Putamen (tissue), 1 donor: ENCODE measurements around the gene VASP.
A peak's percentile ranks its signal among the peaks of the same experiment; 100 is the strongest.

Experiments used
- DNase-seq: peaks from one replicate; pipeline ENCODE4 v3.0.0-alpha.2; 2016; ENCODE audit warnings: low spot score

The VASP gene

DNA sequence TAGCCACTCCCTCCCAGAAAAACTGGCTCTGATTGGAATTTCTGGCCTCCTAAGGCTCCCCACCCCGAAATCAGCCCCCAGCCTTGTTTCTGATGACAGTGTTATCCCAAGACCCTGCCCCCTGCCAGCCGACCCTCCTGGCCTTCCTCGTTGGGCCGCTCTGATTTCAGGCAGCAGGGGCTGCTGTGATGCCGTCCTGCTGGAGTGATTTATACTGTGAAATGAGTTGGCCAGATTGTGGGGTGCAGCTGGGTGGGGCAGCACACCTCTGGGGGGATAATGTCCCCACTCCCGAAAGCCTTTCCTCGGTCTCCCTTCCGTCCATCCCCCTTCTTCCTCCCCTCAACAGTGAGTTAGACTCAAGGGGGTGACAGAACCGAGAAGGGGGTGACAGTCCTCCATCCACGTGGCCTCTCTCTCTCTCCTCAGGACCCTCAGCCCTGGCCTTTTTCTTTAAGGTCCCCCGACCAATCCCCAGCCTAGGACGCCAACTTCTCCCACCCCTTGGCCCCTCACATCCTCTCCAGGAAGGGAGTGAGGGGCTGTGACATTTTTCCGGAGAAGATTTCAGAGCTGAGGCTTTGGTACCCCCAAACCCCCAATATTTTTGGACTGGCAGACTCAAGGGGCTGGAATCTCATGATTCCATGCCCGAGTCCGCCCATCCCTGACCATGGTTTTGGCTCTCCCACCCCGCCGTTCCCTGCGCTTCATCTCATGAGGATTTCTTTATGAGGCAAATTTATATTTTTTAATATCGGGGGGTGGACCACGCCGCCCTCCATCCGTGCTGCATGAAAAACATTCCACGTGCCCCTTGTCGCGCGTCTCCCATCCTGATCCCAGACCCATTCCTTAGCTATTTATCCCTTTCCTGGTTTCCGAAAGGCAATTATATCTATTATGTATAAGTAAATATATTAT lies 33.3 kb upstream of the VASP start:
- DNase-seq = no peak

DNA sequence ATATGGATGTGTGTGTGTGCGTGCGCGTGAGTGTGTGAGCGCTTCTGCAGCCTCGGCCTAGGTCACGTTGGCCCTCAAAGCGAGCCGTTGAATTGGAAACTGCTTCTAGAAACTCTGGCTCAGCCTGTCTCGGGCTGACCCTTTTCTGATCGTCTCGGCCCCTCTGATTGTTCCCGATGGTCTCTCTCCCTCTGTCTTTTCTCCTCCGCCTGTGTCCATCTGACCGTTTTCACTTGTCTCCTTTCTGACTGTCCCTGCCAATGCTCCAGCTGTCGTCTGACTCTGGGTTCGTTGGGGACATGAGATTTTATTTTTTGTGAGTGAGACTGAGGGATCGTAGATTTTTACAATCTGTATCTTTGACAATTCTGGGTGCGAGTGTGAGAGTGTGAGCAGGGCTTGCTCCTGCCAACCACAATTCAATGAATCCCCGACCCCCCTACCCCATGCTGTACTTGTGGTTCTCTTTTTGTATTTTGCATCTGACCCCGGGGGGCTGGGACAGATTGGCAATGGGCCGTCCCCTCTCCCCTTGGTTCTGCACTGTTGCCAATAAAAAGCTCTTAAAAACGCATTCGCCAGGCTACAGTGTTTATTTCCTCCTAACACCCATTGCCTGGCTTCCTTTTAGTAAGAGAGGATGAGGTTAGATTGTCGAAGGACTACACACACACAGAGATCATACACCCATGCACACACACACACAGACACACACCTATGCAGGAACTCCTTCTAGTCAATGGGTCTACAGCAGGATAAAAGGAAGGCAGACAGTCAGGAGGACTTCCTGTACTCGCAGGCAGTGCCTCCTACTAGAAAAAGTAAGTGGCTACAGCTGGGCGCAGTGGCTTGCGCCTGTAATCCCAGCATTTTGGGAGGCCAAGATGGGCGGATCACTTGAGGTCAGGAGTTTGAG lies 32.4 kb upstream of the VASP start:
- no peak for DNase-seq

DNA sequence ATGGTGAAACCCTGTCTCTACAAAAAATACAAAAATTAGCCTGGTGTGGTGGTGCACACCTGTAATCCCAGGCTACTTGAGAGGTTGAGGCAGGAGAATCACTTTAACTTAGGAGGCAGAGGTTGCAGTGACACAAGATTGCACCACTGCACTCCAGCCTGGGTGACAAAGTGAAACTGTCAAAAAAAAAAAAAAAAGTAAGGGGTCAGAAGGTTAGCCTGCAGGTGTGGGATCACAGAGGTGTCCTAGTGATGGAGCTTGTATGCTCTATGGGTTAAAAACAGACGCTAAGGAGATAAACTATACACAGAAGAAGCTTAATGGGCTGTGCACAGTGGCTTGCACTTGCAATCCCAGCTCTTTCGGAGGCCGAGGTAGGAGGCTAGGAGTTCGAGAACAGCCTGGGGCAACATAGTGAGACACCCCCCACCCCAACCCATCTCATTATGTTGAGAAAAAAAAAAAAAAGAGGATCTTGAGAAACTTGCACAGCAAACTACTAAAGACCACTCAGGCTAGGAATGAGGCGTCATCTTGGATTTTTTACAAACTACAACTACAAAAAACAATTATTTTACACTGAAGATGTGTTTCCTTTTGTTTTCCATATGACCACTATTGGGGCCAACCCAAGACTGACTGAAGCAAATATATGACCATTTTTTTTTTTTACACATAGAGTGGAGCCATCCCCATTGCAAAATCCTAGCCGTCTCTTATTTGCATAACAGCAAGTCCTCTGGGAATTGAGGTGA lies 31.6 kb upstream of the VASP start:
- no peak for DNase-seq

DNA sequence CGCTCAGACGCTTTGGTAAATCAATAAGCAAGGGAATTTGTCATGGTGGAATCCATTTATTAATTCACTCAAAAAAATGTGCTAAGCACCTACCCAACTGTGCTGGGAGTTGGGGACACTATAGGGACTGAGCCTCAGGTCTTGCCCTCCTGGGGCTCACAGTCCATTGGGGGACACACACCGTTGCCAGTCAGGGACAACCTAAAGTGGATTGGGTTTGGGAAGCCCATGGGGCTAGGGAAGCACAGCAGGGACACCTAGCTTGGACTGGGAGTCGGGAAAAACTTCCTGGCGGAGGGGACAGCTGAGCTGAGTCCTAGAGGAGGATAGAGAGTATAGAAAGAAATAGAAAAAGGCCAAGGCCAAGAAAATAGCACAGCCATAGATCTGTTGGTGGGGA lies 31.0 kb upstream of the VASP start:
- DNase-seq = no peak

DNA sequence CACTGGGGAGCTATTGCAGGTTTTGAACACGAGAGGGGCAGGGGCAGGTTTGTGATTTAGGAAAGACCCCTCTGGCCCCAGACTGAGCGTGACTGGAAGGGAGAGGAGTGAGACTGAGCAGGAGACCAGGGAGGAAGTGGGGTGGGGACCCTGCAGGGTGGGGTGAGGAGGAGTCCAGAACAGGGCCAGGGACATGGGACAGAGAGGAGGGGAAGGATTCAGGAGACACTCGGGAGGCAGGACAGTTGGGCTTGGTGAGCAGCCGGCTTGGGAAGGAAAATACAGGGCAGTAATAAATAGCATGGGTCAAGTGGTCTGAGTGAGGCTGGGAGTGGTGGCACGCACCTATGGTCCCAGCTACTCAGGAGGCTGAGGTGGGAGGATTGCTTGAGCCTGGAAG lies 30.1 kb upstream of the VASP start:
- DNase-seq = no peak

DNA sequence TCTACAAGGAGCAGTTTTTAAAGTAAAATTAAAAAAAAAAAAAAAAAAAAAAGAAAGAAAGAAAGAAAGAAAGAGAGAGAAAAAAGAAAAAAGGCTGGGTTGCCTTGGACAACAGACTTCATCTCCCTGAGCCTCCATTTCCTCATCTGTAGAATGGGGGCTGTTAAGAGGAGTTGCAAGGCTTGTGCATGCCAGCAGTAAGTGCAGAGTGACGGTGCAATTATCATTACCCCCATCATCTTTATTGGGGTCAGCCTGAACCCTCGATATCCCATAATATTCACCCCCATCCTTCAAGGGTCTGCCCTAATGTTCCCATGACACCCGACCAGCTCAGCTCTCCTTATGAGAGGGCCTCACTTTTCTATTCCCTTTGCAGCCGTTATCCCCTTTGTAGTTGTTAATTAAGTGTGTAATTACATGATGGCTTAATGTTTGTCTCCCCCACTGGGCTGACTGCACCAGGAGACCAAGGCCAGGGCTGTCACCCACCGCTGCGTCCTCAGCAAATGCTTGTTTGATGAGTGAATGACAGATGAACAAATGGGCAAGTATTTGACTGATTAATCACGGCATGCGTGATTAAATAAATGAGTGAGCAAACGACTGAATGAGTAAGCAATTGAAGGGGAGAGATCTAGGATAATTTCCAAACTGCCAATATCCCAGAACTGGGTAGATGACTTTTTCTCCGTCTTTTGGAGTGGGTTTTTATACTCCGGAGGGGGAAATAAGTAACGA lies 29.4 kb upstream of the VASP start:
- no peak for DNase-seq

DNA sequence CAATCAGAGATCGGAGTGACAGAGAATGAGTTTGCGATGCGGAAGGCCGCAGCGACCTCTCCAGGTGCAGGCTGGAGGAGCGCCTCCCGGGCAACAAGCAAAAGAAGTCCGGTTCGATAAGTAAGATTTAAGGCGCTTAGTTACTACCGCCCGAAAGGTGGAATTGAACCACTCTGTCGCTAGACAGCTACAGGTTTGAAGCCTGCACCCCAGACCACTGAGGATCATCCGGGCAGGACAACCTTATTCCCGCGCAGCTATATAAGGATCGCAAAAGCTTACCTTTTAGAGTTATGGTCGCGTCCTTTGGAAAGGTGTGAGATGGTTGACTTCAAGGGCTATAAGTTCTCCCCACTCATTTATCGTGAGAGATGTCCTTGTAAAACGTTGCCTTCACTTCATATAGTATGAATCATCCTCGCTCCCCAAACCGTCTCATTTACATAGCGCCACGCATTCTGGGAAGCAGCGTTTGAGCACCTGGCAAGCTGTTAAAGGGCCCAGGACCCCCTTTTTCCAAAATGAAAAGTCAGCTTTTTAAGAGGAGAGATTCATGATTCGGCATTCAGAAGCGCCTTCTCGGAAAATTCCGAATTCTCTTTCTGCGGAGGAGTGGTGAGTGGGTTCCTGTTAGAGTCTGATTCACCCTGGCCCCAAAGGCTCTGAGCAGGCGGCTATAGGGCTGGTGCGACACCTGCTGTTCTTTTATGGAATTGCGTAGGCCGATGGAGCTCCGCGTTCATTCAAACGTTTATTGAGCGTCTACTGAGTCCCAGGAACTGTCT lies 28.6 kb upstream of the VASP start:
- peak; percentile 88 for DNase-seq

DNA sequence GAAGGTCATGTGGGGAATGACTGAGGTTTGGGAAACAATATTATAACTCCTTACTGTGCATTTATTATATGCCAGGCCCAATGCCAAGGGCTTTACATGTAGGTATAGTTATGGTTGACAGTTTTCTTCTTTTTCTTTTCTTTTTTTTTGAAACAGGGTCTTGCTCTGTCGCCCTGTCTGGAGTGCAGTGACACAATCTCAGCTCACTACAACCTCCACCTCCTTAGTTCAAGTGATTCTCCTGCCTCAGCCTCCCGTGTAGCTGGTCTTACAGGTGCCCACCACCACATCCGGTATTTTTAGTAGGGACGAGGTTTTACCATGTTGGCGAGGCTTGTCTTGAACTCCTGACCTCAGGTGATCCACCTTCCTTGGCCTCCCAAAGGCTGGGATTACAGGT lies 24.2 kb upstream of the VASP start:
- no peak for DNase-seq

DNA sequence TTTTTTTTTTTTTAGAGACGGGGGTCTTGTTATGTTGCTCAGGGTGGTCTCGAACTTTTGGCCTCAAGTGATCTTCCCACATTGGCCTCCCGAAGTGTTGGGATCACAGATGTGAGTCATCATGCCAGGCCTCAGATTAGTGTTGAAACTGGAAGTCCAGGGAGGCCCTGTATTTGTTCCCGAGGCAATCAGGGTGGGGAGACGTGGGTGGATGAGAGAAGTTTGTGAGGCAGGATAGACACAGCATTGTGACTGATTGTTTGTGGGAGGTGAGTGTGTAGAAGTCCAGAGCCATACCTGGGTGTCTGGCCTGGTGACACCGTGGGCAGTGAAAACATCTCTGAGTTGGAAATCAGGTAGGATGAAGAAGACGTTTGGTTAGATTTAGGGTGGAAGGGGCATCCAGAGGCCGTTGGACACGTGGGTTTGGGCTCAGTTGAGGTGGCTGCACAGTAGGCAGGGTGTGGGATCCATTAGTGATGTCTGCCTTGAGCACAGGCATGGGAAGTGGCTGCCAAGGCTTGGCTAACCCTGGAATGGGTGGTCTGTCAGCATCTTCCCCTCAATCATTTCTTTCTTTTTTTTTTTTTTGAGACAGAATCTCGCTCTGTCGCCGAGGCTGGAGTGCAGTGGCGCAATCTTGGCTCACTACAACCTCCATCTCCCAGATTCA lies 22.9 kb upstream of the VASP start:
- no peak for DNase-seq

DNA sequence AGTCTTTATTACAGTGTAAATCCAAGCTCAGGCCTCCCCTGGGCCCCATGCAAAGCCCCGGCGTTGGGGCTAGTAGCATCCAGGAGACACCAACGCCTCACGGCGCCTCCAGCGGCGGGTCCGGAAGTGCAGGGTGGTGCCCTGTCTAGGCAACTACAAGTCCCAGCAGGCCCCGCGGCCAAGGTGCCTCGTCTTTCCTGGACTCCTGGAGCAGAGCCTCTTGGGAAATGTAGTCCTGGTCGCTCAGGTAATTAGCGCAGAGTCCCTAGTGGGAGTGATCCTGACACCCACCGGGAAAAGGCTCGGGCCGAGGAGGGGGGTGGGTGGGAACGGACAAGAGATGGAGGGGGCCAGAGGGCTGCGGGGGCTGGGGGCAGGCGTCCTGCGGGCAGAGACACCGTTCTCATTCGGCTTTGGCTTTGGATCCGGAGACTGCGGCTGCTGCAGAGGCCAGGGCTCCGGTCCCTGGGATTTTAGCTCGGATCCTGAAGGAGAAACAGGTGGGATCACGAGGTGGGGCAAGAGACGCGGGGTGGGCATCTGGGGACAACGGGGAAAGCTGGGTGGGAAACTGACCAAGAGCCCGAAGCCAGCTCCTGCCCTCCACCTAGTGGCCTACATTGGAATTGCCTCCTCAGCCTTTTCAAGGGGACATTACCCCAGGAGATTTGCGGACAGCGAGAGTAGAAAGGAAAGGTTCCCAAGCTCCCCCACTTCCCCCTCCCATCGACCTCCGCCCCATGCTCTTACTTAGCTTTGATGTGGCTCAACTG lies 21.8 kb upstream of the VASP start:
- peak; percentile 94 for DNase-seq

DNA sequence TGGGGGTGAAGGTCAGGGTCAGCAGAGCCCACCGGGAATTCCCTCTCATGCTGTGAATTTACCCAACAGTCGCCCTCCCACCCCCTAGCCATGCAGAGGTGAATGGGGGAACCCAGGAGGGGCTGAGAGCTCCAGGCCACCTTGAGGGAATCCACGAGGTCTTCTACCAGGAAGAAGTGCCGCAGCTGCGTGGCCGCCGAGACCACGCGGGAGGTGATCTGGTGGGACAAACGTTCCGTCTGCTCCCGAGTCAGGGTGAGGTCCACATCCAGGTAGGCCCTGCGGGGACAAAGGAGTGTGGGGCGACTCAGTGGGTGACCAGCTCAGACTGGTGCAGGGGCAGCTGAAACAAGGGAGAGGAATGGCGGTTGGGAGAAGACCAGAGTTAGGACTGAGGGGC lies 18.6 kb upstream of the VASP start:
- DNase-seq = no peak

DNA sequence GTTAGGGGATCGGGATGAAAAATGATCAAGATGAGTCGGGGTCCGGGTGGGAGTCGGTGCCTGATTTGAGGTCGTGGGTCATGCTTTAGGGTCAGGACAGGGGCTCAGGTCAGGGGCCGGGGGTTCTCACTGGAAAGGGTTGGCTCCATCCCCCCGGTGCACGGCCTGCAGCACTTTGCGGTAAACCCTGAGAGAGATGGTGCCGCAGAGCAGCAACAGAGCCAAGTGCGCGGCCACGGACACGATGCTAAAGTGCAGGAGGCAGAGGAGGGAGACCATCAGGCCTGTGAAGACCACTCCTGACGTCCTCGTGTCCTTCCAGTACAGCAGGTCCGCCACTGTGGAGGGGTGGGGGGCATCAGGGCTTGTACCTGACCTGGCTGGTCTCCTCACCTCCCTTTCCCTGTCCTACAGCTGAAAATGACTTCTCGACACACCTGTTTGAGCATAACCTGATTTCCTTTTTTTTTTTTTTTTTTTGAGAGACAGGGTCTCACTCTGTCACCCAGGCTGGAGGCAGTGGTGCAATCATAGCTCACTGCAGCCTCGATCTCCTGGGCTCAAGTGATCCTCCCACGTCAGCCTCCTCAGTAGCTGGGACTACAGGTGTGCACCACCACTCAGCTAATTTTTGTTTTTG lies 17.9 kb upstream of the VASP start:
- DNase-seq = no peak

DNA sequence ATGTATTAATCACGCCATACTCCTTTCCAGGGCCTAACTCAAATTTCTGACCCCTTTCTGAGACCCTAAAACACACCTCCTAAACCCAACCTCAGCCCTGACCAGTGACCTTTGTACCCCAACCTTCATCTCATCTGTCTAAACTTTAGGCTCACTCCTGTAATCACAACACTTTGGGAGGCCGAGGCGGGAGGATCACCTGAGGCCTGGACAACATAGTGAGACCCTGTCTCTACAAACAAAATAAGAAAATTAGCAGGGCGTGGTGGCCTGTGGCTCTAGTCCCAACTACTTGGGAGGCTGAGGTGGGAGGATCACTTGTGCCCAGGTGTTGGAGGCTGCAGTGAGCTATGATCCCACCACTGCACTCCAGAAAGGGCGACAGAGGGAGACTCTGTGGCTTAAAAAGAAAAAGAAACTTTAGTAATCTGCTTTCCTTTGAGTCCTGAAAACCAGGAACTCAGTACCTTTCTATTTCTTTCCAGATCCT lies 15.1 kb upstream of the VASP start:
- no peak for DNase-seq

DNA sequence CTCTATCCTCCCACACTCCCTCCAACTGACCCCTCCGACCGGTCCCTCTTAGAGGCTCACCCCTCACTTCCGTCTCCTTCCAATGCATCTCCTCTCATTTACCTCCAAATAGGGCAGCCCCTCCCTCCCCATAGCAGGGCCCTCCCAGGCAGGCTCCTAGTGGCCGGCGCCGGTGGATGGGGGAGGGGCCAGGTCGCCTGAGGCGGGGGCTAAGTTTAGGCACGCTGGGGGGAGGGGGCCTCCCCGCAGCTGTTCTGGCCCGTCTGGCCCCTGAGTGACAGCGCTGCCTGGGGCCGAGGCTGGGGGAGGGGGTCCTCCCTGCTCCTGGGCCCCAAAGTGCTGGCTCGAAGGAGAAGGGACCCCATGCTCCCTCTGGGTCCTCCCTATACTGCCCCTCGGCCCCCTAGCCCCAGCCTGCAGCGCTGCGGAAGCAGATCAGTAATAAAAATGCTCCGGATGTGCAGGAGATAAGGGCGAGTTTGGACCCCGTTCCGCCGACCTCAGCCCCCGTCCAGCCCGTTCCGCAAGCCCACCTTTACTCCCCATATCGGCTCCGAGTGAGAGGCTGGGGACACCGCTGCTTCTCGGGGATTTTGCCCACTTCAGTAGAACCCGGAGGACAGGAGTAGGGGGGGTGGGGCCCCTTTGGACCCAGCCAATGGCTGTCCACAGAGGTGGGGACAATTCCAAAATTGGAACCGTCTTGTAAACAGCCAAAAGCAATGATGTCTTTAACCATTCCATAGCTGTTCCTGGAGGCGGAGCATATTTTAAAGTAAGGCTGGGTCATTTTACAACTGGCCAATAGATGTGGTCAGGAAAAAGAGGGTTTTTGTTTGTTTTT lies 14.4 kb upstream of the VASP start:
- no peak for DNase-seq

DNA sequence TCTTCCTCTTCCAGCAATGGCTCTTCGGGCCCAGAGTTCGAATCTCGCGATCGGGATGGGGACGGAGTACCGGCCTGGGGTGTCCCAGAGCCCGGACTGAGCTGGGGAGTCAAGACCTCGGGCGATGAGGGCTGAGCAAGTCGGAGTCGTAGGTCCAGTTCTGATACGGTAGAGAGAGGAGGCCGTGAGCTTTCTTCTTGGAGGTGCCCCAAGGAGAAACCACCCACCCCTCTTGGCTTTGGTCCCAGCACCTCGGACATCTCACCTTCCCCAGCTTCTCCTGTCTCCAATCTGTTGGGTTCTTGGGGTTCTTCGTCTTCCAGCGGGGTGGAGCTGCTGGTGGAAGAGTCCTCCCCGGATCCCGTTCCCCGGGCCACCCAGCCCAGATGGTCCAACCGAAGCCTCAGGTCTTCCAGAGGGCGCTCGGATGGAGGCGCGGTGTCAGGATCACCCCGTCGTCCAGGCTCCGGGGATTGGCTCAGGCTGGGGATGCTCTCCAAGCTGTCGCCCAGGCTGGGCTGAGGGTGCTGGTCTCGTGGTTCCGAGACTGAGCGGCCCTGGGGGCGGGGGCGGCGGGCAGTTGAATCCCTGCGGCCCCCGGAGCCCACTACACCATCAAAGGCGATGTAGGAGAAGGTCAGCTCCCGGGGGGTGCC lies 12.9 kb upstream of the VASP start:
- DNase-seq = no peak

DNA sequence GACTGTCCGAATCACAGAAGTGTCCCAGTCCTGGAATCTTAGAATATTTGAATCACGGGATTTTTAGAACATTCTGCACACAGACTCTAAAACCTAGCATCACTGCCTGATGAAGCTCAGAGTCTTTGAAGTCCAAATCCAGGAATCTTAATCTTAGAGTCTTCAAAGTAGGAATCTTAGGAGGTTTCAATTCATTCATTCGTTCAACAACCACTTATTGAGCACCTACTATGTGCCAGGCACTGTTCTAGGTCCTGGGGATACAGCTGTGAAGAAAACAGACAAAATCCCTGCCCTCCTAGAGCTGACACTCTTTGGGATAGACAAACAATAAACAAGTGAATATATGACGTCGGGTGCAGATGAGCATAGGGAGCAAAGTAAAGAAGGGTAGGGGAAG lies 12.1 kb upstream of the VASP start:
- DNase-seq = no peak

DNA sequence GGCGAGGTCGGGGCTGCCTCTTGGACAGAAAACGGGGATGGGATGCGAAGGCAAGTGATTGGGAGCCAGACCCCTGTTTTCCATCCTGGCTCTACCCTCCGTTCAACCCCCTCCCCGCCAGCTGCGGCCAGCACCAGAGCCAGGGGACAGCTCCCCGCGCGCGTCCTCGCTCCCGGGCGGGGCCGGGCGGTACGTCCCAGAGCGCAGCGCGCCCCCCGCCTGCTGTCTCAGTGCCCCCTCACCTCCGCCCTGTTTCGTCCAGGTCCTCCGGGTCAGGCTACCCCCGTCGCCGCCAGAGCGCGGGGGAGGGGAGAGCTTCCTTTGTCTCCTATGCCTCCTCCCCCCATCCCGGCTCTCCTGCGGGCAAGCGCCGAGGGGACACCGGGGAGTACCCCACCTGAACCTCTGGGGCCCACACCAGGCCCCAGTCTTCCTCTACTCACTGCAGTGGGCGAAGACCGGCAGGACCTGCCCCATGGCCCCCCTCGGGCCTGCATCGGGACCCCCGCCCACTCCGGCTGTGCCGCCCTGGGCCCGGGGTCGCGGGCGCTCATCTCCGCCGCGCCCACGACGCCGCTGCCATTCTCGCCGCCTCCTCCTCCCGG lies 10.8 kb upstream of the VASP start:
- DNase-seq = no peak
